Loucy (cell line): ENCODE measurements around the gene FABP1.

ENCODE experiments used
- H2AFZ ChIP-seq: fragments of 200-600 bp; sonication (generic); 2 replicates; pipeline ENCODE4 v1.6.0; 2016; ENCODE audit warnings: antibody characterized with exemption, mild to moderate bottlenecking, low read length, moderate library complexity
- H3F3A ChIP-seq: fragments of 200-600 bp; 2 replicates; pipeline ENCODE4 v1.6.0; 2016; ENCODE audit warnings: antibody characterized with exemption, low read depth, mild to moderate bottlenecking
- H3K27me3 ChIP-seq: fragments of 200-600 bp; sonication (generic); 2 replicates; pipeline ENCODE4 v1.6.1; 2014; ENCODE audit warnings: low read length, mild to moderate bottlenecking; ENCODE audit not compliant: insufficient read depth, poor library complexity, severe bottlenecking
- H3K36me3 ChIP-seq: fragments of 200-600 bp; sonication (generic); 2 replicates; pipeline ENCODE4 v1.6.1; 2016; ENCODE audit warnings: low read length; ENCODE audit not compliant: insufficient read depth
- H3K4me1 ChIP-seq: fragments of 200-600 bp; sonication (generic); 2 replicates; pipeline ENCODE4 v1.5.1; 2014; ENCODE audit warnings: low read length, mild to moderate bottlenecking; ENCODE audit not compliant: insufficient read depth, poor library complexity, severe bottlenecking
- H3K4me2 ChIP-seq: fragments of 200-600 bp; sonication (generic); 2 replicates; pipeline ENCODE4 v1.6.0; 2014; ENCODE audit warnings: antibody characterized with exemption, low read length, low read depth, mild to moderate bottlenecking; ENCODE audit not compliant: poor library complexity, severe bottlenecking
- H3K4me3 ChIP-seq: fragments of 200-600 bp; sonication (generic); 2 replicates; pipeline ENCODE4 v1.5.1; 2014; ENCODE audit warnings: low read length, mild to moderate bottlenecking, mixed read lengths; ENCODE audit not compliant: poor library complexity, severe bottlenecking
- H3K79me2 ChIP-seq: fragments of 200-600 bp; sonication (generic); 2 replicates; pipeline ENCODE4 v1.6.1; 2014; ENCODE audit warnings: low read length; ENCODE audit not compliant: insufficient read depth
- H3K9ac ChIP-seq: fragments of 200-600 bp; sonication (generic); 2 replicates; pipeline ENCODE4 v1.6.0; 2014; ENCODE audit warnings: mild to moderate bottlenecking, low read depth, low read length, moderate library complexity; ENCODE audit not compliant: poor library complexity, severe bottlenecking
- H3K9me2 ChIP-seq: fragments of 200-600 bp; sonication (generic); replicated peaks from 2 replicates; pipeline ENCODE4 v1.6.1; 2016; ENCODE audit warnings: low read depth, low read length, mixed read lengths
- H3K9me3 ChIP-seq: fragments of 200-600 bp; sonication (generic); 2 replicates; pipeline ENCODE4 v1.6.1; 2014; ENCODE audit warnings: mild to moderate bottlenecking, antibody characterized with exemption, low read length, low read depth; ENCODE audit not compliant: insufficient read depth
- H4K20me1 ChIP-seq: fragments of 200-600 bp; sonication (generic); 2 replicates; pipeline ENCODE4 v1.6.0; 2014; ENCODE audit warnings: antibody characterized with exemption, low read length, mild to moderate bottlenecking; ENCODE audit not compliant: insufficient read depth, poor library complexity, severe bottlenecking
- EZH2phosphoT487 ChIP-seq: fragments of 200-600 bp; IDR thresholded peaks from 2 replicates; pipeline ENCODE4 v1.6.1; 2018; ENCODE audit warnings: antibody characterized with exemption, mild to moderate bottlenecking, moderate library complexity, borderline replicate concordance
- TF ChIP-seq, protein P1 (sequence below): fragments of 200-600 bp; sonication (generic); conservative IDR thresholded peaks from 2 replicates; pipeline ENCODE4 v1.5.1; 2014; ENCODE audit warnings: mild to moderate bottlenecking, antibody characterized with exemption, low read length

The FABP1 gene

GRCh38 chr2:88122141-88122884 lies 5.5 kb downstream of the FABP1 start:
- Histone ChIP-seq H3K9me2 (no peaks in the 10 kb centered on the region), H2AFZ (no peak overlapping the region), H3K79me2 (no peaks in the 10 kb centered on the region), H3F3A (no peaks in the 10 kb centered on the region), H3K4me2 (no peak overlapping the region), H3K4me1 (no peaks in the 10 kb centered on the region), H3K9ac (no peak overlapping the region), H3K4me3 (no peak overlapping the region), H4K20me1 (no peaks in the 10 kb centered on the region), H3K9me3 (no peaks in the 10 kb centered on the region), H3K36me3 (no peaks in the 10 kb centered on the region), H3K27me3 (no peaks in the 10 kb centered on the region)
- no peak for TF ChIP-seq EZH2phosphoT487
- TF ChIP-seq, protein P1, sequence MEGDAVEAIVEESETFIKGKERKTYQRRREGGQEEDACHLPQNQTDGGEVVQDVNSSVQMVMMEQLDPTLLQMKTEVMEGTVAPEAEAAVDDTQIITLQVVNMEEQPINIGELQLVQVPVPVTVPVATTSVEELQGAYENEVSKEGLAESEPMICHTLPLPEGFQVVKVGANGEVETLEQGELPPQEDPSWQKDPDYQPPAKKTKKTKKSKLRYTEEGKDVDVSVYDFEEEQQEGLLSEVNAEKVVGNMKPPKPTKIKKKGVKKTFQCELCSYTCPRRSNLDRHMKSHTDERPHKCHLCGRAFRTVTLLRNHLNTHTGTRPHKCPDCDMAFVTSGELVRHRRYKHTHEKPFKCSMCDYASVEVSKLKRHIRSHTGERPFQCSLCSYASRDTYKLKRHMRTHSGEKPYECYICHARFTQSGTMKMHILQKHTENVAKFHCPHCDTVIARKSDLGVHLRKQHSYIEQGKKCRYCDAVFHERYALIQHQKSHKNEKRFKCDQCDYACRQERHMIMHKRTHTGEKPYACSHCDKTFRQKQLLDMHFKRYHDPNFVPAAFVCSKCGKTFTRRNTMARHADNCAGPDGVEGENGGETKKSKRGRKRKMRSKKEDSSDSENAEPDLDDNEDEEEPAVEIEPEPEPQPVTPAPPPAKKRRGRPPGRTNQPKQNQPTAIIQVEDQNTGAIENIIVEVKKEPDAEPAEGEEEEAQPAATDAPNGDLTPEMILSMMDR = no peak

DNA sequence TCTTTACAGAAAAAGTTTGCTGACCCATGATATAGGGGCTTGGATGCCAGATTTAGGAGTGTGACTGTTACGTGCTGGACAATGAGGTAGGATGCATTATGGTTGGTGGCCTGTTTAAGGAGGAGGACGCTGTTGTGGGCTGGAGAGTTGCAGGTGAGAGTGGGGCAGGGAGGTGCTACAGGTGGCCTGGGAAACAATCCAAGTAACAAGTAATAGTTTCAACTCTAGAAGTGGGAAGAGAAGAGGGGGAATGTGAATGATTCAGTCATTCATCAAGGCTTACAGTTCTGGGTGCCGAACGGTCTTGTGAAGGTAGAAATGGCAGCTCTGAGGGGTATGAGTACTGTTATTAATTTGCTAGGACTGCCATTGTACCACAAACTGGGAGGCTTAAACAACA lies 6.2 kb downstream of the FABP1 start:
- no peak overlapping the region for H3K4me3 ChIP-seq
- no peaks in the 10 kb centered on the region for H4K20me1 ChIP-seq
- no peaks in the 10 kb centered on the region for H3K36me3 ChIP-seq
- no peaks in the 10 kb centered on the region for H3F3A ChIP-seq
- H3K9ac ChIP-seq = no peak overlapping the region
- H3K9me2 ChIP-seq = no peaks in the 10 kb centered on the region
- TF ChIP-seq, protein P1 = no peak
- no peak for TF ChIP-seq EZH2phosphoT487
- H3K4me2 ChIP-seq = no peak overlapping the region
- no peaks in the 10 kb centered on the region for H3K4me1 ChIP-seq
- H2AFZ ChIP-seq = no peak overlapping the region
- H3K27me3 ChIP-seq = no peaks in the 10 kb centered on the region
- H3K9me3 ChIP-seq = no peaks in the 10 kb centered on the region
- H3K79me2 ChIP-seq = no peaks in the 10 kb centered on the region

DNA sequence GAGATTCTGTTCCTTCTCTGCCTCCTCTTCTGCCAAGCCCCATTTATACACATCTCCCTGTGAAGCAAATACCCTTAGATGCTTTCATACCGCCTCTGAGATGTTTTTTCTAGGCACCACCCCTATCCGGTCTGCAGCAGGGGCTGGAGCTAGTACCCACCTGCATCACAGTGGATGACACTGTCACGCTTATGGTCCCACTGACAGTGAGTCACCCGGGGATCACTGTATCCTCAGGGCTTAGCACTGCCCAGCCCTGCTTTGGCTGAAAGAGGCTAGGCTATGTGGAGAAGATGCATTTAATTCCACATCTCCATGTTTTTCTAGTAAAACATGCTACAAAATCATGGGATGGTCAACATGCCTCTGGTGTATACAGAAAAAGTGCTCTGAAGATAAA lies 9.9 kb downstream of the FABP1 start:
- no peak for TF ChIP-seq EZH2phosphoT487
- TF ChIP-seq, protein P1 = no peak

More for the DNA sequence above, 9.9 kb downstream of the FABP1 start:
- Histone ChIP-seq H4K20me1 (no peaks in the 10 kb centered on the region), H3K9ac (no peak overlapping the region), H3K9me2 (no peaks in the 10 kb centered on the region), H3K9me3 (no peaks in the 10 kb centered on the region), H3K79me2 (no peaks in the 10 kb centered on the region), H3K4me3 (no peak overlapping the region), H3K36me3 (no peaks in the 10 kb centered on the region), H3F3A (no peaks in the 10 kb centered on the region), H2AFZ (no peak overlapping the region), H3K27me3 (no peaks in the 10 kb centered on the region), H3K4me1 (no peaks in the 10 kb centered on the region), H3K4me2 (no peak overlapping the region)
